MM.1S (cell line): ENCODE results near the gene TULP1.

ENCODE experiments used
- DNase-seq: peaks from one replicate; pipeline ENCODE4 v3.0.0-alpha.2; 2015
- H2AFZ ChIP-seq: fragments of 300-600 bp; sonication (generic); 2 replicates; pipeline ENCODE4 v1.6.0; 2016; ENCODE audit warnings: antibody characterized with exemption, low read length
- H3F3A ChIP-seq: fragments of 300-600 bp; sonication (generic); 2 replicates; pipeline ENCODE4 v1.6.1; 2016; ENCODE audit warnings: mild to moderate bottlenecking, antibody characterized with exemption, low read length, moderate library complexity, mixed read lengths; ENCODE audit not compliant: insufficient read depth
- H3K27ac ChIP-seq: fragments of 300-600 bp; sonication (generic); 2 replicates; pipeline ENCODE4 v1.5.1; 2016; ENCODE audit warnings: mild to moderate bottlenecking, low read length
- H3K27me3 ChIP-seq: fragments of 300-600 bp; sonication (generic); replicated peaks from 2 replicates; pipeline ENCODE4 v1.6.0; 2016; ENCODE audit warnings: low read length; ENCODE audit not compliant: insufficient read depth
- H3K36me3 ChIP-seq: fragments of 300-600 bp; sonication (generic); replicated peaks from 2 replicates; pipeline ENCODE4 v1.6.1; 2016; ENCODE audit warnings: mild to moderate bottlenecking, low read length, mixed read lengths; ENCODE audit not compliant: insufficient read depth
- H3K4me1 ChIP-seq: fragments of 300-600 bp; sonication (generic); 2 replicates; pipeline ENCODE4 v1.6.1; 2016; ENCODE audit warnings: low read length, mixed read lengths
- H3K4me2 ChIP-seq: fragments of 300-600 bp; sonication (generic); 2 replicates; pipeline ENCODE4 v1.6.0; 2016; ENCODE audit warnings: low read depth, low read length
- H3K4me3 ChIP-seq: fragments of 300-600 bp; sonication (generic); 2 replicates; pipeline ENCODE4 v1.5.1; 2016; ENCODE audit warnings: low read length, mixed read lengths
- H3K79me2 ChIP-seq: fragments of 300-600 bp; sonication (generic); 2 replicates; pipeline ENCODE4 v1.6.1; 2016; ENCODE audit warnings: mixed run types, low read length, mixed read lengths
- H3K9ac ChIP-seq: fragments of 300-600 bp; sonication (generic); 2 replicates; pipeline ENCODE4 v1.6.1; 2016; ENCODE audit warnings: low read length, mixed read lengths
- H3K9me2 ChIP-seq: fragments of 300-600 bp; sonication (generic); replicated peaks from 2 replicates; pipeline ENCODE4 v1.6.1; 2016; ENCODE audit warnings: mild to moderate bottlenecking, low read length, mixed read lengths; ENCODE audit not compliant: insufficient read depth
- H3K9me3 ChIP-seq: fragments of 300-600 bp; sonication (generic); replicated peaks from 2 replicates; pipeline ENCODE4 v1.6.1; 2016; ENCODE audit warnings: mild to moderate bottlenecking, low read length, mixed read lengths; ENCODE audit not compliant: insufficient read depth
- H4K20me1 ChIP-seq: fragments of 300-600 bp; sonication (generic); 2 replicates; pipeline ENCODE4 v1.6.1; 2016; ENCODE audit warnings: mild to moderate bottlenecking, low read length, moderate library complexity, mixed read lengths; ENCODE audit not compliant: insufficient read depth
- CTCF ChIP-seq: fragments of 300-600 bp; sonication (generic); IDR thresholded peaks from 2 replicates; pipeline ENCODE4 v1.5.1; 2016; ENCODE audit warnings: antibody characterized with exemption, low read length, mixed read lengths
- EZH2 ChIP-seq: fragments of 300-600 bp; sonication (generic); optimal IDR thresholded peaks from 2 replicates; pipeline ENCODE3; 2017; ENCODE audit warnings: low read depth, mild to moderate bottlenecking, antibody characterized with exemption, low read length, mixed read lengths
- EZH2phosphoT487 ChIP-seq: fragments of 300-600 bp; sonication (generic); IDR thresholded peaks from 2 replicates; pipeline ENCODE4 v1.6.1; 2018; ENCODE audit warnings: antibody characterized with exemption, low read length

Gene TULP1

GRCh38 chr6:35490821-35491557 is 21.7 kb downstream of the TULP1 start:
- peaks cover 6% of the 10 kb centered on the region for H3K27me3 ChIP-seq
- H3K36me3 ChIP-seq = no peaks in the 10 kb centered on the region
- H3K4me1 ChIP-seq = no peaks in the 10 kb centered on the region
- H4K20me1 ChIP-seq = no peaks in the 10 kb centered on the region
- no peak for TF ChIP-seq EZH2
- no peak for TF ChIP-seq CTCF
- no peak for TF ChIP-seq EZH2phosphoT487
- H2AFZ ChIP-seq = no peak overlapping the region
- no peaks in the 10 kb centered on the region for H3K79me2 ChIP-seq
- no peak overlapping the region for H3K9ac ChIP-seq
- no peaks in the 10 kb centered on the region for H3K9me2 ChIP-seq
- H3K9me3 ChIP-seq = no peaks in the 10 kb centered on the region
- no peak overlapping the region for H3K4me2 ChIP-seq
- no peaks in the 10 kb centered on the region for H3F3A ChIP-seq
- H3K27ac ChIP-seq = no peak overlapping the region
- DNase-seq = no peak
- no peak overlapping the region for H3K4me3 ChIP-seq

GRCh38 chr6:35489995-35490791 is 22.5 kb downstream of the TULP1 start:
- Histone ChIP-seq H3K27me3 (peaks cover 5% of the 10 kb centered on the region), H2AFZ (no peak overlapping the region), H3K9me3 (no peaks in the 10 kb centered on the region), H3K27ac (no peak overlapping the region), H3K4me3 (no peak overlapping the region), H3K4me2 (no peak overlapping the region), H3F3A (no peaks in the 10 kb centered on the region), H3K9me2 (no peaks in the 10 kb centered on the region), H3K4me1 (no peaks in the 10 kb centered on the region), H4K20me1 (no peaks in the 10 kb centered on the region), H3K9ac (no peak overlapping the region), H3K79me2 (no peaks in the 10 kb centered on the region), H3K36me3 (no peaks in the 10 kb centered on the region)
- TF ChIP-seq CTCF (no peak), EZH2 (no peak), EZH2phosphoT487 (no peak)
- no peak for DNase-seq

- DNase-seq = no peak
- Histone ChIP-seq H3K4me1 (no peaks in the 10 kb centered on the region), H3F3A (no peaks in the 10 kb centered on the region), H2AFZ (no peak overlapping the region), H3K79me2 (no peaks in the 10 kb centered on the region), H3K4me3 (no peak overlapping the region), H3K9me2 (no peaks in the 10 kb centered on the region), H3K4me2 (no peak overlapping the region), H4K20me1 (no peaks in the 10 kb centered on the region), H3K9ac (no peak overlapping the region), H3K36me3 (no peaks in the 10 kb centered on the region), H3K27ac (no peak overlapping the region), H3K9me3 (no peaks in the 10 kb centered on the region), H3K27me3 (no peaks in the 10 kb centered on the region; the same call in none of the 2 replicates)
- no peak for TF ChIP-seq EZH2
- no peak for TF ChIP-seq CTCF
- no peak for TF ChIP-seq EZH2phosphoT487
These were observed 23.6 kb downstream of the TULP1 start for GRCh38 chr6:35489066-35489465.
